HepG2 (cell line): ENCODE results near the gene PTGDR2. TPM values are rescaled to one million over a fixed set of nuclear protein-coding genes. Genes with fewer than 3 reads are reported as not detected.

Source experiments
- ARID5B ChIP-seq: IDR thresholded peaks from 2 replicates; pipeline ENCODE4 v1.4.0; 2020; ENCODE audit warnings: mild to moderate bottlenecking, missing genetic modification reagents
- ATF7 ChIP-seq, 2 experiments: fragments of 450-650 bp in 1 of 2; sonication (generic) in 1 of 2; formaldehyde crosslinking in 1 of 2; IDR thresholded peaks; 2 replicates each; pipeline versions ENCODE4 v1.4.0 to v1.6.1; 2016 to 2020; ENCODE audit warnings: antibody characterized with exemption in 1 of 2, mild to moderate bottlenecking in 1 of 2, missing genetic modification reagents in 1 of 2
- BCL6 ChIP-seq: IDR thresholded peaks from 2 replicates; pipeline ENCODE4 v1.6.1; 2016; ENCODE audit warnings: missing genetic modification reagents, missing compliant biosample characterization
- BHLHE40 ChIP-seq: IDR thresholded peaks from 2 replicates; pipeline ENCODE4 v1.6.1; 2011; ENCODE audit warnings: low read length, improper control_type of control experiment
- CBFB ChIP-seq: sonication (generic); formaldehyde crosslinking; IDR thresholded peaks from 2 replicates; pipeline ENCODE4 v1.4.0; 2020; ENCODE audit warnings: missing genetic modification reagents
- DMAP1 ChIP-seq: IDR thresholded peaks from 2 replicates; pipeline ENCODE4 v1.6.1; 2016
- EEA1 ChIP-seq: sonication (generic); formaldehyde crosslinking; IDR thresholded peaks from 2 replicates; pipeline ENCODE4 v1.5.1; 2020; ENCODE audit warnings: mild to moderate bottlenecking, missing genetic modification reagents, borderline replicate concordance
- IRF2 ChIP-seq: IDR thresholded peaks from 2 replicates; pipeline ENCODE4 v1.6.1; 2018; ENCODE audit warnings: missing genetic modification reagents, missing compliant biosample characterization
- JARID2 ChIP-seq: sonication (generic); formaldehyde crosslinking; IDR thresholded peaks from 2 replicates; pipeline ENCODE4 v1.8.1; 2023; ENCODE audit warnings: missing genetic modification reagents, inconsistent platforms; ENCODE audit not compliant: insufficient replicate concordance
- KAT2B ChIP-seq: fragments of 150-350 bp; IDR thresholded peaks from 2 replicates; pipeline ENCODE4 v1.6.1; 2014; ENCODE audit warnings: low read depth, low read length, borderline replicate concordance
- KMT2A ChIP-seq: sonication (generic); formaldehyde crosslinking; IDR thresholded peaks from 2 replicates; pipeline ENCODE4 v1.4.0; 2020; ENCODE audit warnings: missing genetic modification reagents
- MED1 ChIP-seq: sonication (generic); formaldehyde crosslinking; IDR thresholded peaks from 2 replicates; pipeline ENCODE4 v1.4.0; 2020; ENCODE audit warnings: missing genetic modification reagents
- MIXL1 ChIP-seq: IDR thresholded peaks from 2 replicates; pipeline ENCODE4 v1.6.1; 2016
- NCOA2 ChIP-seq: sonication (generic); formaldehyde crosslinking; IDR thresholded peaks from 2 replicates; pipeline ENCODE4 v1.8.0; 2022; ENCODE audit warnings: inconsistent platforms
- NFKBIZ ChIP-seq: IDR thresholded peaks from 2 replicates; pipeline ENCODE4 v1.6.1; 2018; ENCODE audit warnings: missing genetic modification reagents, missing compliant biosample characterization
- NR3C1 ChIP-seq: sonication (generic); formaldehyde crosslinking; IDR thresholded peaks from 2 replicates; pipeline ENCODE4 v1.4.0; 2020; ENCODE audit warnings: missing genetic modification reagents
- PHF5A ChIP-seq: IDR thresholded peaks from one replicate; pipeline ENCODE4 v1.6.1; 2018; ENCODE audit warnings: low read depth, missing genetic modification reagents; ENCODE audit not compliant: unreplicated experiment
- PITX1 ChIP-seq: sonication (generic); formaldehyde crosslinking; IDR thresholded peaks from 2 replicates; pipeline ENCODE4 v1.5.1; 2020; ENCODE audit warnings: mild to moderate bottlenecking, missing genetic modification reagents
- RFX1 ChIP-seq: fragments of 450-650 bp; IDR thresholded peaks from 2 replicates; pipeline ENCODE4 v1.6.1; 2017
- RFXAP ChIP-seq: sonication (generic); formaldehyde crosslinking; IDR thresholded peaks from 2 replicates; pipeline ENCODE4 v1.4.0; 2020; ENCODE audit warnings: missing genetic modification reagents, borderline replicate concordance
- SMAD3 ChIP-seq: sonication (generic); formaldehyde crosslinking; IDR thresholded peaks from 2 replicates; pipeline ENCODE4 v1.4.0; 2020; ENCODE audit warnings: missing genetic modification reagents
- ZNF143 ChIP-seq: sonication (generic); formaldehyde crosslinking; IDR thresholded peaks from 2 replicates; pipeline ENCODE4 v1.4.0; 2020; ENCODE audit warnings: missing genetic modification reagents
- ZNF207 ChIP-seq: fragments of 450-650 bp; IDR thresholded peaks from 2 replicates; pipeline ENCODE4 v1.6.1; 2016; ENCODE audit warnings: antibody characterized with exemption, borderline replicate concordance
- ZNF235 ChIP-seq: sonication (generic); formaldehyde crosslinking; IDR thresholded peaks from 2 replicates; pipeline ENCODE4 v1.8.1; 2023; ENCODE audit warnings: mild to moderate bottlenecking, missing genetic modification reagents, borderline replicate concordance
- ZNF331 ChIP-seq: sonication (generic); formaldehyde crosslinking; IDR thresholded peaks from 2 replicates; pipeline ENCODE4 v1.4.0; 2020; ENCODE audit warnings: missing genetic modification reagents
- ZNF512B ChIP-seq: sonication (generic); formaldehyde crosslinking; IDR thresholded peaks from 2 replicates; pipeline ENCODE4 v1.5.1; 2020; ENCODE audit warnings: missing genetic modification reagents, mild to moderate bottlenecking, borderline replicate concordance
- ZNF616 ChIP-seq: sonication (generic); formaldehyde crosslinking; IDR thresholded peaks from 2 replicates; pipeline ENCODE4 v1.5.0; 2020; ENCODE audit warnings: low read depth, mild to moderate bottlenecking, missing genetic modification reagents
- ZNF619 ChIP-seq: sonication (generic); formaldehyde crosslinking; IDR thresholded peaks from 2 replicates; pipeline ENCODE4 v1.4.0; 2020; ENCODE audit warnings: mild to moderate bottlenecking, missing genetic modification reagents
- ZZZ3 ChIP-seq: sonication (generic); formaldehyde crosslinking; IDR thresholded peaks from 2 replicates; pipeline ENCODE4 v1.4.0; 2020; ENCODE audit warnings: missing genetic modification reagents, mild to moderate bottlenecking, borderline replicate concordance
- polyA plus RNA-seq, 8 experiments: library from polyadenylated mRNA; depleted of rRNA in 3 of 8; stranded (reverse) in 7 of 8; unstranded in 1 of 8; fragments of >200 nt; fragmentation: Illumina TruSeq in 4 of 8; extraction: Trizol in 4 of 8; gene quantifications; 2 replicates each; pipeline versions ENCODE4 v1.2.1 to v1.2.3, GENCODE V29; 2011 to 2016; ENCODE audit warnings: low read depth in 4 of 8, missing spikeins in 1 of 8, mixed read lengths in 1 of 8; ENCODE audit not compliant: insufficient read depth in 1 of 8
- total RNA-seq, 5 experiments: library from RNA; depleted of rRNA; stranded (reverse); fragments of >200 nt; fragmentation: Illumina TruSeq; extraction: Trizol; gene quantifications; 2 replicates each; pipeline ENCODE4 v1.2.3, GENCODE V29; 2016; ENCODE audit warnings: low read depth in 1 of 5

Gene PTGDR2
- total and polyA plus RNA-seq, 2 of the 13 experiments (the other 11 are each of a cell fraction or from before 2014, with no cell fraction given), result 1.9 to 2.5 TPM

GRCh38 chr11:60844870-60845221 is 10.9 kb downstream of the PTGDR2 start (continued):
- TF ChIP-seq ARID5B (CRISPR knock-in tag) (peak; percentile 94), BHLHE40 (peak; percentile 19; the same call in 1 of the 2 replicates), EEA1 (CRISPR knock-in tag) (no peak), SMAD3 (CRISPR knock-in tag) (0 out of 2 replicates have a peak, but pooled peaks have one; percentile 57), ZNF616 (no peak), KMT2A (CRISPR knock-in tag) (no peak), MIXL1 (peak; percentile 50; the same call in 1 of the 2 replicates), ZNF619 (CRISPR knock-in tag) (no peak), ATF7 (IDR thresholded peaks at IDR 0.05) (no peak), ATF7 (CRISPR knock-in tag; IDR thresholded peaks at IDR 0.05) (no peak; the same call in 1 of the 2 replicates), NR3C1 (CRISPR knock-in tag) (no peak), NCOA2 (CRISPR knock-in tag) (peak; percentile 93), DMAP1 (CRISPR knock-in tag) (no peak), MED1 (CRISPR knock-in tag) (peak; percentile 81), PITX1 (CRISPR knock-in tag) (peak; percentile 25; the same call in 1 of the 2 replicates), NFKBIZ (CRISPR knock-in tag) (0 out of 2 replicates have a peak, but pooled peaks have one; percentile 39), ZZZ3 (CRISPR knock-in tag) (no peak), ZNF235 (CRISPR knock-in tag) (no peak), KAT2B (no peak), ZNF207 (no peak), JARID2 (CRISPR knock-in tag) (no peak), RFX1 (peak; percentile 70), CBFB (CRISPR knock-in tag) (no peak; the same call in 1 of the 2 replicates), ZNF331 (CRISPR knock-in tag) (0 out of 2 replicates have a peak, but pooled peaks have one; percentile 30), BCL6 (peak; percentile 82), PHF5A (CRISPR knock-in tag) (peak; percentile 53), IRF2 (CRISPR knock-in tag) (peak; percentile 58; the same call in 1 of the 2 replicates), RFXAP (CRISPR knock-in tag) (no peak), ZNF143 (CRISPR knock-in tag) (no peak), ZNF512B (CRISPR knock-in tag) (no peak)
